HG03060 (cell line): ENCODE measurements around the gene IMPG1.

Experiments used
- ATAC-seq: cut with Tn5 transposase; IDR thresholded peaks from one replicate; pipeline ENCODE4 v1.9.1; 2021; ENCODE audit warnings: low read depth, moderate number of reproducible peaks; ENCODE audit not compliant: unreplicated experiment

The IMPG1 gene

DNA sequence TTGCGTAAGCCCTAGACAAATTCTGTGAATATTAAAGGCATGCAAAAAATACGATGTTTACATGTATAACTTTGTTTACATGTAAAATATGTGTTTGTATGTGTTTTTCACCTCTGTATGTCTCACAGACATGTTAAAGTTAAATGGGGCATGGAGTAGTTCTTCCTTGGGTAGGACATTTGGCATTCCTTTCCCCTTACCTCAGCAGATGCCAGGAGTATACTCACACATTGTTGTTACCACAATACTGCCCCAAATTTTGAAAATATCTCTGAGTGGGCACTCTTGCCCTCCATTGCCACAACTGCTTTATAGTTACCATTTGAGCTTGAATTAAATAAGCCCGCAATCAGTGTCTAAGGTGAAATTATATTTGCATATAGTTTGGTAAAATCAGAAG is 175.9 kb downstream of the IMPG1 start:
- ATAC-seq = no peak

- no peak for ATAC-seq
Measured at GRCh38 chr6:75893776-75894152, 178.7 kb downstream of the IMPG1 start.

- ATAC-seq = peak; percentile 73
Measured at GRCh38 chr6:75893058-75893775, 179.2 kb downstream of the IMPG1 start.

- no peak for ATAC-seq
Measured at GRCh38 chr6:75892384-75892783, 180.1 kb downstream of the IMPG1 start.

- ATAC-seq = no peak
Measured at GRCh38 chr6:75884822-75885221, 187.6 kb downstream of the IMPG1 start.

GRCh38 chr6:75882734-75883133 is 189.7 kb downstream of the IMPG1 start:
- no peak for ATAC-seq

- ATAC-seq = no peak
Measured at GRCh38 chr6:75880305-75880704, 192.2 kb downstream of the IMPG1 start.

DNA sequence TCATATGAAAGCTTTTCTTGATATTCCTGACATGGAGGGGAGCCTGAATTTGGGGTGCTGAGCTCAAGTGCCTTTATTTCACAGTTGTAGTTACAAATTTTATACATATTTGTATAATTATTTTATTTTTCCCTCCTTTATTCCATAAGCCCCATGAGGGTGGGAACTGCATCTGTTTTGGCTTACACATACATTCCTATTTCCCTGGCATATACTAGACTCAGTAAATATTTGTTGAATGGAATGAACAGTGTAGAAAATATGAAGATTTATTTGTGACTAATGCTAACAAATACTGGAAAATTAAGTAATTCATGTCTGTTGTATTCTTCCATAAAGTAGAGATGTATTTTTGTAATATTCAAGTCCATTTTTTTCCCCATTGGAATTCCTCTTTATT is 196.3 kb downstream of the IMPG1 start:
- ATAC-seq = no peak

- ATAC-seq = no peak
Measured at GRCh38 chr6:75874224-75874623, 198.2 kb downstream of the IMPG1 start.
